Heart left ventricle (tissue), 13 donors: Measurements from ENCODE around the gene DNAI2.
"Not testable (repeated sequence)": the region's sequence is repeated elsewhere in the genome, so short reads cannot be mapped to it uniquely, and the experiment has no call there.

ENCODE experiments used
- POLR2A ChIP-seq, 2 donors: fragments of 450-650 bp; IDR thresholded peaks; one replicate each; pipeline ENCODE4 v1.6.1; 2017; ENCODE audit warnings: antibody characterized with exemption in 2 of 2, mild to moderate bottlenecking in 2 of 2, moderate library complexity in 2 of 2
- TF ChIP-seq, protein P1 (sequence below), 12 donors: fragments of 200-600 bp; sonication (generic) in 4 of 12; IDR thresholded peaks; one replicate each; pipeline versions ENCODE4 v1.5.0 to v1.8.0; 2018 to 2022; ENCODE audit warnings: antibody characterized with exemption in 12 of 12, mild to moderate bottlenecking in 5 of 12
- donor health status: ischemic (EF 13 %, LVEDD 7.1; RV severe dilation, severe dysfunction).
- donor health status: DM: no; HTN: yes; CAD: no.
- donor health status: DM: no; HTN: no; CAD: no.
- donor health status: ischemic (EF 25% LVEDD 6.9; RV normal size, moderate dysfunction).
- donor health status: ischemic (EF 25% LVEDD 5.7; RV mildly dilated, moderate dysfunction).
- donor health status: ischemic (EF 35%, LVEDD 5.7; RV mildly dilated, moderate dysfunction).
- donor health status: nonischemic (EF 11% LVEDD 7.7; RV severe dilation, severe dysfunction).
- donor health status: DM: yes; HTN: yes; CAD: no.
- donor health status: PGD.
- donor health status: ischemic (EF 29% LVEDD 5.4; RV normal size, mild dysfunction).
- donor health status: nonischemic (EF 23%, LVEDD 6.1; RV moderate dilation, normal function).

DNA sequence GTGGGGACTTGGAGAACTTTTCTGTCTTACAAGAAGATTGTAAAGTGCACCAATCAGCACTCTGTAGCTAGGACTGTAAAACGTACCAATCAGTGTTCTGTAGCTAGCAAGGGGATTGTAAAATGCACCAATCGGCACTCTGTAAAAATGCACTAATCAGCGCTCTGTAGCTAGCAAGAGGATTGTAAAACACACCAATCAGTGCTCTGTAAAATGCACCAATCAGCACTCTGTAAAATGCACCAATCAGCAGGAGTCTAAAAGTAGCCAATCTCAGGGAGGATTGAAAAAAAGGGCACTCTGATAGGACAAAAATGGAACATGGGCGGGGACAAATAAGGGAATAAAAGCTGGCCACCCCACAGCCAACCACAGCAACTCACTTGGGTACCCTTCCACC lies 7.0 kb upstream of the DNAI2 start:
- not testable (repeated sequence) for TF ChIP-seq POLR2A (IDR thresholded peaks at IDR 0.05)
- TF ChIP-seq, protein P1, sequence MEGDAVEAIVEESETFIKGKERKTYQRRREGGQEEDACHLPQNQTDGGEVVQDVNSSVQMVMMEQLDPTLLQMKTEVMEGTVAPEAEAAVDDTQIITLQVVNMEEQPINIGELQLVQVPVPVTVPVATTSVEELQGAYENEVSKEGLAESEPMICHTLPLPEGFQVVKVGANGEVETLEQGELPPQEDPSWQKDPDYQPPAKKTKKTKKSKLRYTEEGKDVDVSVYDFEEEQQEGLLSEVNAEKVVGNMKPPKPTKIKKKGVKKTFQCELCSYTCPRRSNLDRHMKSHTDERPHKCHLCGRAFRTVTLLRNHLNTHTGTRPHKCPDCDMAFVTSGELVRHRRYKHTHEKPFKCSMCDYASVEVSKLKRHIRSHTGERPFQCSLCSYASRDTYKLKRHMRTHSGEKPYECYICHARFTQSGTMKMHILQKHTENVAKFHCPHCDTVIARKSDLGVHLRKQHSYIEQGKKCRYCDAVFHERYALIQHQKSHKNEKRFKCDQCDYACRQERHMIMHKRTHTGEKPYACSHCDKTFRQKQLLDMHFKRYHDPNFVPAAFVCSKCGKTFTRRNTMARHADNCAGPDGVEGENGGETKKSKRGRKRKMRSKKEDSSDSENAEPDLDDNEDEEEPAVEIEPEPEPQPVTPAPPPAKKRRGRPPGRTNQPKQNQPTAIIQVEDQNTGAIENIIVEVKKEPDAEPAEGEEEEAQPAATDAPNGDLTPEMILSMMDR (IDR thresholded peaks at IDR 0.05), result not testable (repeated sequence)
